ENCODE data around the gene ASAP2. TPM values are rescaled to one million over a fixed set of nuclear protein-coding genes. Genes with fewer than 3 reads are reported as not detected.

Gene ASAP2
- total and polyA plus RNA-seq, 2 experiments from 2014 or later: 8.5 to 16.7 TPM

DNA sequence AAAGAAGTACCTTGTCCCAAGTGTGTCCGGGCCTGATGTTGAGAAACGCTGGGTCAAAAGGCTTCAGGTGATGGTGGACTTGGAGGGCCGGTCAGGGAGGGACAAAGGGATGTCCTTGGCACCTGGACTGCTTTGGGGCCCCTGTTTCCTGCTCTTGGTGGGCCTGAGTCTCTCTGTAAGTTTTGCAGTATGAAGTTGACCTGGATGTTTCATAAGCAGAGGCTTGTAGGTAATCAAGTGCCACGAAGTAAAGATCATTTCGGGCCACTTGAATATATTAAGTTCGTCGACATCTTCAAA, 29.4 kb downstream of the ASAP2 start:
- no peak for DNase-seq (ENCODE audit: low read depth in 1 of 2, low spot score in 1 of 2)
- H3K4me1 ChIP-seq (ENCODE audit: low read depth): peaks cover 9% of the 10 kb centered on the region
- no peaks in the 10 kb centered on the region for H3K9me3 ChIP-seq (ENCODE audit: low read depth)
- H3K36me3 ChIP-seq: no peaks in the 10 kb centered on the region
- TF ChIP-seq, protein P1, sequence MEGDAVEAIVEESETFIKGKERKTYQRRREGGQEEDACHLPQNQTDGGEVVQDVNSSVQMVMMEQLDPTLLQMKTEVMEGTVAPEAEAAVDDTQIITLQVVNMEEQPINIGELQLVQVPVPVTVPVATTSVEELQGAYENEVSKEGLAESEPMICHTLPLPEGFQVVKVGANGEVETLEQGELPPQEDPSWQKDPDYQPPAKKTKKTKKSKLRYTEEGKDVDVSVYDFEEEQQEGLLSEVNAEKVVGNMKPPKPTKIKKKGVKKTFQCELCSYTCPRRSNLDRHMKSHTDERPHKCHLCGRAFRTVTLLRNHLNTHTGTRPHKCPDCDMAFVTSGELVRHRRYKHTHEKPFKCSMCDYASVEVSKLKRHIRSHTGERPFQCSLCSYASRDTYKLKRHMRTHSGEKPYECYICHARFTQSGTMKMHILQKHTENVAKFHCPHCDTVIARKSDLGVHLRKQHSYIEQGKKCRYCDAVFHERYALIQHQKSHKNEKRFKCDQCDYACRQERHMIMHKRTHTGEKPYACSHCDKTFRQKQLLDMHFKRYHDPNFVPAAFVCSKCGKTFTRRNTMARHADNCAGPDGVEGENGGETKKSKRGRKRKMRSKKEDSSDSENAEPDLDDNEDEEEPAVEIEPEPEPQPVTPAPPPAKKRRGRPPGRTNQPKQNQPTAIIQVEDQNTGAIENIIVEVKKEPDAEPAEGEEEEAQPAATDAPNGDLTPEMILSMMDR (IDR thresholded peaks at IDR 0.05; ENCODE audit: low read depth, low read length): no peak
- no peak overlapping the region for H3K4me3 ChIP-seq
- no peak overlapping the region for H3K27ac ChIP-seq
- H3K27me3 ChIP-seq: no peaks in the 10 kb centered on the region

GRCh38 chr2:9236867-9237266, 30.3 kb downstream of the ASAP2 start:
- TF ChIP-seq, protein P1 (IDR thresholded peaks at IDR 0.05; ENCODE audit: low read depth, low read length): no peak
- no peak overlapping the region for H3K27ac ChIP-seq

DNA sequence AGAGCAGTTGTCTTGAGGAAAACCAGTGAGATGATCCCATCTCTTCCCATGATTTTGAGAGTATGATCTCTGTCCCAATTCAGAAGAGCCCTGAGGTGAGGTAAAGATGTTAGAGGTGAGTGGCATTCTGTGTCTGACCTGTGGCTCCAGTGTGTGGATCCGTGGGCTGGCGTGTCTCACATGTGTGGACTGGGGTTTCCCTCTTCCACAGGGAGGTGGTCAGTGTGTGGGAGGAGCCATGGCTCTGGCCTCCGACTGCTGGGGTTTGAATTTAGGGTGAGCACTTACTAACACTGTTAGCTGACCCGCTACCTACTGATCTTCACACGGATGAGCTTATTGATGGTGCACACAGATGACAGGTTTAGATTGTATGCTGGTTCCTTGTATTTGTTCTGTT, 31.2 kb downstream of the ASAP2 start:
- H3K27ac ChIP-seq: no peak overlapping the region
- no peaks in the 10 kb centered on the region for H3K36me3 ChIP-seq
- TF ChIP-seq, protein P1 (IDR thresholded peaks at IDR 0.05; ENCODE audit: low read depth, low read length): no peak
- no peak for DNase-seq (ENCODE audit: low read depth in 1 of 2, low spot score in 1 of 2)
- no peaks in the 10 kb centered on the region for H3K27me3 ChIP-seq
- no peaks in the 10 kb centered on the region for H3K4me1 ChIP-seq (ENCODE audit: low read depth)
- no peak overlapping the region for H3K4me3 ChIP-seq
- no peaks in the 10 kb centered on the region for H3K9me3 ChIP-seq (ENCODE audit: low read depth)

More at GRCh38 chr2:9236867-9237266, 30.3 kb downstream of the ASAP2 start:
- no peaks in the 10 kb centered on the region for H3K9me3 ChIP-seq (ENCODE audit: low read depth)
- H3K4me3 ChIP-seq: no peak overlapping the region
- no peaks in the 10 kb centered on the region for H3K36me3 ChIP-seq
- peaks cover 6% of the 10 kb centered on the region for H3K4me1 ChIP-seq (ENCODE audit: low read depth)
- no peak for DNase-seq (ENCODE audit: low read depth in 1 of 2, low spot score in 1 of 2)
- H3K27me3 ChIP-seq: no peaks in the 10 kb centered on the region

GRCh38 chr2:9238591-9239326, 32.1 kb downstream of the ASAP2 start:
- no peak for DNase-seq (ENCODE audit: low read depth in 1 of 2, low spot score in 1 of 2)
- H3K27ac ChIP-seq: no peak overlapping the region
- TF ChIP-seq, protein P1 (IDR thresholded peaks at IDR 0.05; ENCODE audit: low read depth, low read length): no peak

DNA sequence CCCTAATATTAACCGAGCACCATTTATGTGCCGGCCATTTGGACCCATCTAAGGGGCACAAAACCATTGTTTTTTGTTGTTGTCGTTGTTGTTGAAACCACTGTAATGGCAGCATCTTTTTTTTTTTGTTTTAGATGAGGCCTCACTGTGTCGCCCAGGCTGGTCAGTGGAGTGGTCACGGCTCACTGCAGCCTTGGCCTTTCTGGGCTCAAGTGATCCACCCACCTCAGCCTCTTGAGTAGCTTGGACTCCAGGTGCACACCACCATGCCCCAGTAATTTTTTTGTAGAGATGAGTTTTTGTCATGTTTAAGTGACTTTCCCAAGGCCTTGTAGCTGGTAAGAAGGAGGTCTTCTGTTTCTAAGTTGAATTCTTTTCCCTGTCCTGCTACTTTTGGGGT, 33.0 kb downstream of the ASAP2 start:
- Histone ChIP-seq H3K4me3 (no peak overlapping the region), H3K4me1 (ENCODE audit: low read depth) (no peaks in the 10 kb centered on the region), H3K9me3 (ENCODE audit: low read depth) (no peaks in the 10 kb centered on the region), H3K36me3 (no peaks in the 10 kb centered on the region), H3K27me3 (no peaks in the 10 kb centered on the region), H3K27ac (no peak overlapping the region)
- TF ChIP-seq, protein P1 (IDR thresholded peaks at IDR 0.05; ENCODE audit: low read depth, low read length): no peak
- no peak for DNase-seq (ENCODE audit: low read depth in 1 of 2, low spot score in 1 of 2)

More at GRCh38 chr2:9238591-9239326, 32.1 kb downstream of the ASAP2 start:
- Histone ChIP-seq H3K36me3 (no peaks in the 10 kb centered on the region), H3K4me3 (no peak overlapping the region), H3K4me1 (ENCODE audit: low read depth) (no peaks in the 10 kb centered on the region), H3K27me3 (no peaks in the 10 kb centered on the region), H3K9me3 (ENCODE audit: low read depth) (no peaks in the 10 kb centered on the region)

All from cardiac muscle cell (in vitro differentiated cells and primary cell).